Measurements from ENCODE around the gene TMEM169. TPM values are rescaled to one million over a fixed set of nuclear protein-coding genes. Genes with fewer than 3 reads are reported as not detected.

The TMEM169 gene
- total RNA-seq, 2 experiments from 2014 or later = 0.27 to 0.53 TPM

DNA sequence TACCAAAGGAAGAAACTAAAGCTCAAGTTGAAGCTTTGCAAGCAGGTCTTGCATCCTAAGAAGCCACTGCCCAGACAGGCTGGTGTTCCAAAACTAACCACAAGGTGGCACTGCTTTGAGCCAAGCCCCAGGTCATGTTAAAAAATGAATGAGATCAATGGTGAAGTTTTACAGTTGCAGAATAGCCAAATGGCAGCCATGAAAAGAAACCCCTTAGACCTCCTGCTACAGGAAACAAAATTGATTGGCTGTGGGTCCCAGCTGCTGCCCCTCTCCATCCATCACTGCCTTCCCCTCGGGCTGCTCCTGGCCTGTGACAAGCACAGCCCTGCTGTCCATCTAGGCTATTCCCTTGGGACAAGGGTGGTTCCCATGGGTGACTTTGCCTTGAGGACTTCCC is 47.7 kb upstream of the TMEM169 start:
- POLR2A ChIA-PET = interaction anchor here (0.6 to 1.0 kb wide), 2 partner anchors 24 to 100 kb away, joined by 3 to 5 read pairs; no protein-coding TSS in a partner anchor
- Mint-ChIP-seq H3K27me3 (no peaks in the 10 kb centered on the region), H3K9me3 (no peaks in the 10 kb centered on the region), H3K4me1 (ENCODE audit: low read depth) (peaks cover 23% of the 10 kb centered on the region), H3K27ac (no peak overlapping the region), H3K36me3 (ENCODE audit: low read depth) (peaks cover 35% of the 10 kb centered on the region), H3K4me3 (no peak overlapping the region)
- peaks cover 28% of the 10 kb centered on the region for H3K36me3 ChIP-seq (ENCODE audit: insufficient read depth, low read length)
- intact Hi-C loops (cut with DNase I, micrococcal nuclease) = loop anchor here (1.0 to 10.0 kb wide), 4 partner anchors 81 to 632 kb away; partner anchors contain the start of gene RPL37A (in 1 of the 2)
- H3K4me1 ChIP-seq (ENCODE audit: insufficient read depth, low read length) = peaks cover 5% of the 10 kb centered on the region
- TF ChIP-seq, protein P1, sequence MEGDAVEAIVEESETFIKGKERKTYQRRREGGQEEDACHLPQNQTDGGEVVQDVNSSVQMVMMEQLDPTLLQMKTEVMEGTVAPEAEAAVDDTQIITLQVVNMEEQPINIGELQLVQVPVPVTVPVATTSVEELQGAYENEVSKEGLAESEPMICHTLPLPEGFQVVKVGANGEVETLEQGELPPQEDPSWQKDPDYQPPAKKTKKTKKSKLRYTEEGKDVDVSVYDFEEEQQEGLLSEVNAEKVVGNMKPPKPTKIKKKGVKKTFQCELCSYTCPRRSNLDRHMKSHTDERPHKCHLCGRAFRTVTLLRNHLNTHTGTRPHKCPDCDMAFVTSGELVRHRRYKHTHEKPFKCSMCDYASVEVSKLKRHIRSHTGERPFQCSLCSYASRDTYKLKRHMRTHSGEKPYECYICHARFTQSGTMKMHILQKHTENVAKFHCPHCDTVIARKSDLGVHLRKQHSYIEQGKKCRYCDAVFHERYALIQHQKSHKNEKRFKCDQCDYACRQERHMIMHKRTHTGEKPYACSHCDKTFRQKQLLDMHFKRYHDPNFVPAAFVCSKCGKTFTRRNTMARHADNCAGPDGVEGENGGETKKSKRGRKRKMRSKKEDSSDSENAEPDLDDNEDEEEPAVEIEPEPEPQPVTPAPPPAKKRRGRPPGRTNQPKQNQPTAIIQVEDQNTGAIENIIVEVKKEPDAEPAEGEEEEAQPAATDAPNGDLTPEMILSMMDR (IDR thresholded peaks at IDR 0.05) = peak; percentile 92
- ATAC-seq (ENCODE audit: poor library complexity) (peak; percentile 93), DNase-seq (peak; percentile 64 to 85 (median 75))
- H3K9me3 ChIP-seq (ENCODE audit: control insufficient read depth in 1 of 2, insufficient read depth in 1 of 2, low read length in 2 of 2) = no peaks in the 10 kb centered on the region
- no peak overlapping the region for H3K27ac ChIP-seq (ENCODE audit: low read depth in 1 of 2, low read length in 2 of 2)
- CTCF ChIA-PET = interaction anchor here (0.7 to 2.3 kb wide), 9 partner anchors 9 to 632 kb away, joined by 3 to 10 read pairs (median 4); no protein-coding TSS in a partner anchor
- H3K4me3 ChIP-seq (ENCODE audit: low read length) = no peak overlapping the region
- no peaks in the 10 kb centered on the region for H3K27me3 ChIP-seq (ENCODE audit: control insufficient read depth in 1 of 2, insufficient read depth in 2 of 2, low read length in 2 of 2)

DNA sequence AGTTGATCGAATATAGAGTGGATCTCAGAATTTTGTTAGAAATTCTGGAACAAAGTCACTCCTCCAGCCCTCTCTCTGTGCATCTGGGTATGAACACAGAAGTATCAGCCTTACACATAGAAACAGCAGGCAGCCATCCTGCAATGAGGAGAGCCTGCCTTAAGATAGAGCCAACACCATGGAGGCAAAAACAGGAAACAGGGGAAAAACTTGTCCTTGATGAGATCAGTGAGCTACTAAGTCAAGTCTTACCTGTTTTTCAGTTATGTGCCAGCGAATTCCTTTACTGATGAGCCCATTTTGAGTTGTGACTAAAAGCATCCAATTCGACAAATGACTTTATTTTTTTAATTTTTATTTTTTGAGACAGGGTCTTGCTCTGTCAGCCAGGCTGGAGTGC is 41.8 kb upstream of the TMEM169 start:
- no peak for ATAC-seq (ENCODE audit: poor library complexity)
- H3K4me3 Mint-ChIP-seq = no peak overlapping the region

GRCh38 chr2:216041438-216041837 is 40.3 kb upstream of the TMEM169 start:
- H3K9me3 Mint-ChIP-seq = no peaks in the 10 kb centered on the region
- H3K27me3 ChIP-seq (ENCODE audit: control insufficient read depth in 1 of 2, insufficient read depth in 2 of 2, low read length in 2 of 2) = no peaks in the 10 kb centered on the region
- no peaks in the 10 kb centered on the region for H3K27me3 Mint-ChIP-seq
- H3K36me3 Mint-ChIP-seq (ENCODE audit: low read depth) = peaks cover 69% of the 10 kb centered on the region
- H3K4me3 ChIP-seq (ENCODE audit: low read length) = no peak overlapping the region
- ATAC-seq (ENCODE audit: poor library complexity) (no peak), DNase-seq (no peak)
- no peak overlapping the region for H3K4me3 Mint-ChIP-seq
- intact Hi-C loops (cut with DNase I, micrococcal nuclease) = no loop called here
- no peak overlapping the region for H3K27ac Mint-ChIP-seq
- ChIA-PET CTCF (interaction anchor here (0.9 kb wide), 1 partner anchor 9 kb away, joined by 3 read pairs; no protein-coding TSS in a partner anchor), POLR2A (no interaction called here)
- no peak overlapping the region for H3K27ac ChIP-seq (ENCODE audit: low read depth in 1 of 2, low read length in 2 of 2)
- H3K4me1 ChIP-seq (ENCODE audit: insufficient read depth, low read length) = no peaks in the 10 kb centered on the region
- TF ChIP-seq, protein P1 (IDR thresholded peaks at IDR 0.05) = no peak
- H3K36me3 ChIP-seq (ENCODE audit: insufficient read depth, low read length) = peaks cover 36% of the 10 kb centered on the region
- no peaks in the 10 kb centered on the region for H3K9me3 ChIP-seq (ENCODE audit: control insufficient read depth in 1 of 2, insufficient read depth in 1 of 2, low read length in 2 of 2)
- no peaks in the 10 kb centered on the region for H3K4me1 Mint-ChIP-seq (ENCODE audit: low read depth)

More for the DNA sequence above, 41.8 kb upstream of the TMEM169 start:
- intact Hi-C loops (cut with DNase I, micrococcal nuclease) = loop anchor here in 1 of 2 experiments (5.0 to 10.0 kb wide), 2 partner anchors 102 to 455 kb away; partner anchors contain the start of gene RPL37A
- Histone ChIP-seq H3K4me1 (ENCODE audit: insufficient read depth, low read length) (no peaks in the 10 kb centered on the region), H3K27me3 (ENCODE audit: control insufficient read depth in 1 of 2, insufficient read depth in 2 of 2, low read length in 2 of 2) (no peaks in the 10 kb centered on the region), H3K4me3 (ENCODE audit: low read length) (no peak overlapping the region), H3K36me3 (ENCODE audit: insufficient read depth, low read length) (peaks cover 44% of the 10 kb centered on the region), H3K9me3 (ENCODE audit: control insufficient read depth in 1 of 2, insufficient read depth in 1 of 2, low read length in 2 of 2) (no peaks in the 10 kb centered on the region), H3K27ac (ENCODE audit: low read depth in 1 of 2, low read length in 2 of 2) (no peak overlapping the region)
- no peak for DNase-seq
- ChIA-PET CTCF (no interaction called here), POLR2A (no interaction called here)
- no peaks in the 10 kb centered on the region for H3K9me3 Mint-ChIP-seq
- TF ChIP-seq, protein P1 (IDR thresholded peaks at IDR 0.05) = no peak
- H3K27me3 Mint-ChIP-seq = no peaks in the 10 kb centered on the region
- no peak overlapping the region for H3K27ac Mint-ChIP-seq
- no peaks in the 10 kb centered on the region for H3K4me1 Mint-ChIP-seq (ENCODE audit: low read depth)
- peaks cover 63% of the 10 kb centered on the region for H3K36me3 Mint-ChIP-seq (ENCODE audit: low read depth)
